ENCODE measurements around the gene SLC6A3. TPM values are rescaled to one million over a fixed set of nuclear protein-coding genes. Genes with fewer than 3 reads are reported as not detected.

Gene SLC6A3
- total RNA-seq, 2 donors from 2014 or later = 0.18 TPM; not detected in 1

GRCh38 chr5:1472964-1473628 is 27.9 kb upstream of the SLC6A3 start:
- DNase-seq = peak; percentile 33
- Mint-ChIP-seq H3K9me3 (no peaks in the 10 kb centered on the region), H3K27me3 (ENCODE audit: insufficient read depth) (no peaks in the 10 kb centered on the region), H3K4me3 (no peak overlapping the region), H3K4me1 (no peaks in the 10 kb centered on the region), H3K27ac (peak overlapping the region; percentile 35), H3K36me3 (ENCODE audit: low read depth) (peaks cover 62% of the 10 kb centered on the region)
- H3K9ac ChIP-seq (ENCODE audit: extremely low read depth, low read length, poor library complexity, severe bottlenecking) = no peak overlapping the region
- no peaks in the 10 kb centered on the region for H3K4me1 ChIP-seq (ENCODE audit: control insufficient read depth, insufficient read depth, low read length)
- TF ChIP-seq CTCF (conservative IDR thresholded peaks at IDR 0.05) = no peak
- no peak overlapping the region for H3K27ac ChIP-seq (ENCODE audit: low read depth, low read length)
- no peaks in the 10 kb centered on the region for H3K9me3 ChIP-seq (ENCODE audit: control insufficient read depth, low read length)
- peaks cover 30% of the 10 kb centered on the region for H3K36me3 ChIP-seq (ENCODE audit: control insufficient read depth, insufficient read depth, low read length)
- WGBS, 2 experiments (ENCODE audit: insufficient coverage in 1 of 2, insufficient read length in 1 of 2) = 95 to 96% methylated on average over 15 to 23 of the region's 23 CpGs
- no peak overlapping the region for H3K4me3 ChIP-seq (ENCODE audit: low read length)
- H3K27me3 ChIP-seq (ENCODE audit: control insufficient read depth, insufficient read depth, low read length, poor library complexity, severe bottlenecking) = no peaks in the 10 kb centered on the region

- Histone ChIP-seq H3K27me3 (ENCODE audit: control insufficient read depth, insufficient read depth, low read length, poor library complexity, severe bottlenecking) (no peaks in the 10 kb centered on the region), H3K36me3 (ENCODE audit: control insufficient read depth, insufficient read depth, low read length) (peaks cover 24% of the 10 kb centered on the region), H3K9ac (ENCODE audit: extremely low read depth, low read length, poor library complexity, severe bottlenecking) (no peak overlapping the region), H3K4me3 (ENCODE audit: low read length) (no peak overlapping the region), H3K9me3 (ENCODE audit: control insufficient read depth, low read length) (no peaks in the 10 kb centered on the region), H3K4me1 (ENCODE audit: control insufficient read depth, insufficient read depth, low read length) (no peaks in the 10 kb centered on the region), H3K27ac (ENCODE audit: low read depth, low read length) (no peak overlapping the region)
- Mint-ChIP-seq H3K4me1 (no peaks in the 10 kb centered on the region), H3K4me3 (no peak overlapping the region), H3K9me3 (no peaks in the 10 kb centered on the region), H3K27ac (no peak overlapping the region), H3K36me3 (ENCODE audit: low read depth) (peaks cover 60% of the 10 kb centered on the region), H3K27me3 (ENCODE audit: insufficient read depth) (no peaks in the 10 kb centered on the region)
- 94 to 96% methylated on average over 24 to 27 of the region's 27 CpGs for WGBS, 2 experiments (ENCODE audit: insufficient coverage in 1 of 2, insufficient read length in 1 of 2)
- peak; percentile 36 for DNase-seq
- TF ChIP-seq CTCF (conservative IDR thresholded peaks at IDR 0.05) = no peak
These were observed 27.0 kb upstream of the SLC6A3 start for GRCh38 chr5:1471997-1472963.

- H3K27ac Mint-ChIP-seq = peak overlapping the region; percentile 7
- WGBS, 2 experiments (ENCODE audit: insufficient coverage in 1 of 2, insufficient read length in 1 of 2) = 92 to 97% methylated on average over 6 to 8 of the region's 8 CpGs
- H3K4me1 Mint-ChIP-seq = no peaks in the 10 kb centered on the region
- no peaks in the 10 kb centered on the region for H3K27me3 Mint-ChIP-seq (ENCODE audit: insufficient read depth)
- H3K9me3 Mint-ChIP-seq = no peaks in the 10 kb centered on the region
- peaks cover 16% of the 10 kb centered on the region for H3K36me3 ChIP-seq (ENCODE audit: control insufficient read depth, insufficient read depth, low read length)
- no peak overlapping the region for H3K27ac ChIP-seq (ENCODE audit: low read depth, low read length)
- no peaks in the 10 kb centered on the region for H3K27me3 ChIP-seq (ENCODE audit: control insufficient read depth, insufficient read depth, low read length, poor library complexity, severe bottlenecking)
- TF ChIP-seq CTCF (conservative IDR thresholded peaks at IDR 0.05) = no peak
- H3K4me3 ChIP-seq (ENCODE audit: low read length) = no peak overlapping the region
- peaks cover 55% of the 10 kb centered on the region for H3K36me3 Mint-ChIP-seq (ENCODE audit: low read depth)
- H3K9ac ChIP-seq (ENCODE audit: extremely low read depth, low read length, poor library complexity, severe bottlenecking) = no peak overlapping the region
- peak; percentile 36 for DNase-seq
- H3K4me3 Mint-ChIP-seq = no peak overlapping the region
- H3K9me3 ChIP-seq (ENCODE audit: control insufficient read depth, low read length) = no peaks in the 10 kb centered on the region
- H3K4me1 ChIP-seq (ENCODE audit: control insufficient read depth, insufficient read depth, low read length) = no peaks in the 10 kb centered on the region
These were observed 26.1 kb upstream of the SLC6A3 start for GRCh38 chr5:1471240-1471853.
